Stimulated activated CD4-positive, alpha-beta T cell treated with anti-CD3 and anti-CD28 coated beads, TNF-alpha, amount 100 ng/mL, for 4 hours (primary cell): ENCODE data around the gene CT45A6.
"Not testable (repeated sequence)": the region's sequence is repeated elsewhere in the genome, so short reads cannot be mapped to it uniquely, and the experiment has no call there.

Source experiments
- DNase-seq, 3 experiments: peaks; one replicate each; pipeline ENCODE4 v3.0.0-alpha.2; 2020; ENCODE audit warnings: low read depth in 3 of 3

CT45A6 gene, protein sequence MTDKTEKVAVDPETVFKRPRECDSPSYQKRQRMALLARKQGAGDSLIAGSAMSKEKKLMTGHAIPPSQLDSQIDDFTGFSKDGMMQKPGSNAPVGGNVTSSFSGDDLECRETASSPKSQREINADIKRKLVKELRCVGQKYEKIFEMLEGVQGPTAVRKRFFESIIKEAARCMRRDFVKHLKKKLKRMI

DNA sequence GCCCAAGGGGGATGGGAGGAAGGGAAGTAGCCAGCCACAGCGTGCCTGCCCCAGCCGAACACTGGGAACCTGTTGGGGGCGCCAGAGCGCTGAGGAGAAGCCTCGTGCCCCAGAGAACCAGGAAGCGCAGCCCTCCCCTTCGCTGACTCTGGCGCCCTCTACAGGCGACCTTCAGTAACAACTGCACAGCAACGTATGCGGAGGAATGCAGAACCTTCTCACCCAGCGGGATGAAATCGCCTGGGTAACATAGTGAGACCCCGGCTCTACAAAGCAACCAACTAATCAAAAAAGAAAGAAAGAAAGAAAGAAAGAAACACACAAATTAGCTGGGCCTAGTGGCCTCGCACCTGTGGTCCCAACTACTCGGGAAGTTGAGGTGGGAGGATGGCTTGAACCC lies at the start of gene CT45A6:
CT45A6 (minus strand) TSS at position 101 of the 400 bp plus-strand sequence. CDS start 3,794 bp downstream, outside the sequence.
- not testable (repeated sequence) for DNase-seq

DNA sequence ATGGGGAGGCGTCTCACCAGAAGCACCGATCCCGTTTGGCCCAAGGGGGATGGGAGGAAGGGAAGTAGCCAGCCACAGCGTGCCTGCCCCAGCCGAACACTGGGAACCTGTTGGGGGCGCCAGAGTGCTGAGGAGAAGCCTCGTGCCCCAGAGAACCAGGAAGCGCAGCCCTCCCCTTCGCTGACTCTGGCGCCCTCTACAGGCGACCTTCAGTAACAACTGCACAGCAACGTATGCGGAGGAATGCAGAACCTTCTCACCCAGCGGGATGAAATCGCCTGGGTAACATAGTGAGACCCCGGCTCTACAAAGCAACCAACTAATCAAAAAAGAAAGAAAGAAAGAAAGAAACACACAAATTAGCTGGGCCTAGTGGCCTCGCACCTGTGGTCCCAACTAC lies 34.6 kb upstream of the CT45A6 start, which contains the start of gene CT45A7:
CT45A7 (minus strand) TSS at position 101 of the 400 bp plus-strand sequence. CDS start 3,747 bp downstream, outside the sequence.
- not testable (repeated sequence) for DNase-seq

DNA sequence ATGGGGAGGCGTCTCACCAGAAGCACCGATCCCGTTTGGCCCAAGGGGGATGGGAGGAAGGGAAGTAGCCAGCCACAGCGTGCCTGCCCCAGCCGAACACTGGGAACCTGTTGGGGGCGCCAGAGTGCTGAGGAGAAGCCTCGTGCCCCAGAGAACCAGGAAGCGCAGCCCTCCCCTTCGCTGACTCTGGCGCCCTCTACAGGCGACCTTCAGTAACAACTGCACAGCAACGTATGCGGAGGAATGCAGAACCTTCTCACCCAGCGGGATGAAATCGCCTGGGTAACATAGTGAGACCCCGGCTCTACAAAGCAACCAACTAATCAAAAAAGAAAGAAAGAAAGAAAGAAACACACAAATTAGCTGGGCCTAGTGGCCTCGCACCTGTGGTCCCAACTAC lies 17.3 kb upstream of the CT45A6 start, which contains the start of gene CT45A2:
CT45A2 (minus strand) TSS at position 101 of the 400 bp plus-strand sequence. CDS start 3,747 bp downstream, outside the sequence.
- not testable (repeated sequence) for DNase-seq

DNA sequence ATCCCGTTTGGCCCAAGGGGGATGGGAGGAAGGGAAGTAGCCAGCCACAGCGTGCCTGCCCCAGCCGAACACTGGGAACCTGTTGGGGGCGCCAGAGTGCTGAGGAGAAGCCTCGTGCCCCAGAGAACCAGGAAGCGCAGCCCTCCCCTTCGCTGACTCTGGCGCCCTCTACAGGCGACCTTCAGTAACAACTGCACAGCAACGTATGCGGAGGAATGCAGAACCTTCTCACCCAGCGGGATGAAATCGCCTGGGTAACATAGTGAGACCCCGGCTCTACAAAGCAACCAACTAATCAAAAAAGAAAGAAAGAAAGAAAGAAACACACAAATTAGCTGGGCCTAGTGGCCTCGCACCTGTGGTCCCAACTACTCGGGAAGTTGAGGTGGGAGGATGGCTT lies 17.2 kb downstream of the CT45A6 start, which contains the start of gene CT45A5:
CT45A5 (minus strand) TSS at position 101 of the 400 bp plus-strand sequence. CDS start 3,774 bp downstream, outside the sequence.
- DNase-seq = not testable (repeated sequence)

DNA sequence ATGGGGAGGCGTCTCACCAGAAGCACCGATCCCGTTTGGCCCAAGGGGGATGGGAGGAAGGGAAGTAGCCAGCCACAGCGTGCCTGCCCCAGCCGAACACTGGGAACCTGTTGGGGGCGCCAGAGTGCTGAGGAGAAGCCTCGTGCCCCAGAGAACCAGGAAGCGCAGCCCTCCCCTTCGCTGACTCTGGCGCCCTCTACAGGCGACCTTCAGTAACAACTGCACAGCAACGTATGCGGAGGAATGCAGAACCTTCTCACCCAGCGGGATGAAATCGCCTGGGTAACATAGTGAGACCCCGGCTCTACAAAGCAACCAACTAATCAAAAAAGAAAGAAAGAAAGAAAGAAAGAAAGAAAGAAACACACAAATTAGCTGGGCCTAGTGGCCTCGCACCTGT lies 34.5 kb downstream of the CT45A6 start, which contains the start of gene CT45A3:
CT45A3 (minus strand) TSS at position 101 of the 400 bp plus-strand sequence. CDS start 3,747 bp downstream, outside the sequence.
- DNase-seq = not testable (repeated sequence)

DNA sequence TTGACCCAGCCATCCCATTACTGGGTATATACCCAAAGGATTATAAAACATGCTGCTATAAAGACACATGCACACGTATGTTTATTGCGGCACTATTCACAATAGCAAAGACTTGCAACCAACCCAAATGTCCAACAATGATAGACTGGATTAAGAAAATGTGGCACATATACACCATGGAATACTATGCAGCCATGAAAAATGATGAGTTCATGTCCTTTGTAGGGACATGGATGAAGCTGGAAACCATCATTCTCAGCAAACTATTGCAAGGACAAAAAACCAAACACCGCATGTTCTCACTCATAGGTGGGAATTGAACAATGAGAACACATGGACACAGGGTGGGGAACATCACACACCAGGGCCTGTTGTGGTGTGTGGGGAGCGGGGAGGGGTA lies 57.8 kb downstream of the CT45A6 start:
- not testable (repeated sequence) for DNase-seq
